Measurements from ENCODE around the gene ZNF407. TPM values are rescaled to one million over a fixed set of nuclear protein-coding genes. Genes with fewer than 3 reads are reported as not detected.

Gene ZNF407
- total and polyA plus RNA-seq, 4 donors, result 1.9 to 16.5 (median 6.6) TPM

DNA sequence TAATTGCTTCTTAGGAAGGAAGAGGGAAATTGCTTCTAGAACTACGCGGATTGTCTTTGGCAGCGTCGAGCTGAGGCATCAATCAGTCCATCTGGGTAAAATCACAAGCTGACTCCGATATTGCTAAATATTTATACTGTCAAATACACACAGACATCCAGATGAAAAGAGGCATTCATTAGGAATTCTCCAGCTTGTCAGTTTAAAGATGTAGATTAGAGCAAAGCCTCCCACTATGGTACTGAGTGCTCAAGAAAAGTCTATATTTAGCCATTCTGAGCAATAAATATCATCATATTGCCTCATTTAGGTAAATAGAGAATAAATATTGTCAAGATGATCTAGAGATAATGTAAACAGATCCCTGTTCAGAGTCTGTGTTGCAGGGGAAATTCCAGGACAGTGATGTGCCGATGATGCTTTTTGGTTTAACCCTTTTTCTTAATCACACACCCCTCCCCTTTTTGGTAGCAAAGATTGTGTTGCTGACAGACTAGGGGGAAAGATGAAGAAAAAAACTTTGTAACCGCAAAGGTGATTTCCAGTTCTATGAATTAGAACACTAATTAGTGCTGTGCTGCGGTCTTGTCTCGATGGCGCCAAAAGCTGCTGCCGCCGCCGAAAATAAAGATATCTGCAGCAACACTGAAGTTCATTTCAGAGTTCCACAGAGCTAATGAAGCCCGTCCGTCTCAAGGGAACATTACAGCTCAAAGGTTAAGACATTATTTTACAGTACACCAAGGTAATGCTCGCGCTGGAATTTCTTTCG is 439.4 kb downstream of the ZNF407 start:
- DNase-seq (ENCODE audit: low spot score), result no peak

DNA sequence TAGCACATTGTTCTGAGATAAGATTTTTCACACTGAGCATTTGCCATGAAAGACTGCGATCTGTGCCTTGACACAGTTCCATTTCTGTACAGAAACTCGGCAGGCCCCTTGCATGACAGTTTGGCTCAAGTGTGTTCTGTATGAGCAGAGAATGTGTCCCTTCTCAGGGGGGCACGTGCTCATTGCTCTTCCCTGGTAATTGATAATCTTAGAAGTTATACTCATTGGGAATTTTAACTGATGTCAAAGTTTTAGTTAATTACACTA is 440.0 kb downstream of the ZNF407 start:
- Histone ChIP-seq H3K4me3 (ENCODE audit: low read depth in 1 of 3, low read length in 3 of 3) (no peak overlapping the region), H3K9ac (ENCODE audit: low read depth in 1 of 2, low read length in 2 of 2) (no peak overlapping the region), H3K27me3 (ENCODE audit: control insufficient read depth in 4 of 4, insufficient read depth in 4 of 4, low read length in 3 of 4) (no peaks in the 10 kb centered on the region), H3K36me3 (ENCODE audit: control insufficient read depth in 4 of 4, insufficient read depth in 3 of 4, low read depth in 1 of 4, low read length in 3 of 4) (no peaks in the 10 kb centered on the region), H3K27ac (ENCODE audit: low read depth in 1 of 2, low read length in 2 of 2) (no peak overlapping the region), H3K4me1 (ENCODE audit: control insufficient read depth in 4 of 4, insufficient read depth in 4 of 4, low read length in 3 of 4) (no peaks in the 10 kb centered on the region), H3K9me3 (ENCODE audit: control insufficient read depth in 4 of 4, low read length in 3 of 4) (no peaks in the 10 kb centered on the region)
- 75% methylated on average over 3 of the region's 3 CpGs for WGBS
- TF ChIP-seq HNF4G (IDR thresholded peaks at IDR 0.05) (no peak), GABPA (IDR thresholded peaks at IDR 0.05 in 1 of 2, conservative IDR thresholded peaks at IDR 0.05 in 1 of 2) (no peak), EGR1 (IDR thresholded peaks at IDR 0.05; ENCODE audit: low read depth in 2 of 2) (no peak), YY1 (IDR thresholded peaks at IDR 0.05) (no peak), JUND (IDR thresholded peaks at IDR 0.05) (no peak), SP1 (IDR thresholded peaks at IDR 0.05) (no peak), RAD21 (IDR thresholded peaks at IDR 0.05) (no peak), TAF1 (conservative IDR thresholded peaks at IDR 0.05) (no peak), RXRA (IDR thresholded peaks at IDR 0.05) (no peak), FOXA1 (IDR thresholded peaks at IDR 0.05) (no peak), NR2F2 (IDR thresholded peaks at IDR 0.05) (no peak), HNF4A (conservative IDR thresholded peaks at IDR 0.05) (no peak)
- TF ChIP-seq, protein P1, sequence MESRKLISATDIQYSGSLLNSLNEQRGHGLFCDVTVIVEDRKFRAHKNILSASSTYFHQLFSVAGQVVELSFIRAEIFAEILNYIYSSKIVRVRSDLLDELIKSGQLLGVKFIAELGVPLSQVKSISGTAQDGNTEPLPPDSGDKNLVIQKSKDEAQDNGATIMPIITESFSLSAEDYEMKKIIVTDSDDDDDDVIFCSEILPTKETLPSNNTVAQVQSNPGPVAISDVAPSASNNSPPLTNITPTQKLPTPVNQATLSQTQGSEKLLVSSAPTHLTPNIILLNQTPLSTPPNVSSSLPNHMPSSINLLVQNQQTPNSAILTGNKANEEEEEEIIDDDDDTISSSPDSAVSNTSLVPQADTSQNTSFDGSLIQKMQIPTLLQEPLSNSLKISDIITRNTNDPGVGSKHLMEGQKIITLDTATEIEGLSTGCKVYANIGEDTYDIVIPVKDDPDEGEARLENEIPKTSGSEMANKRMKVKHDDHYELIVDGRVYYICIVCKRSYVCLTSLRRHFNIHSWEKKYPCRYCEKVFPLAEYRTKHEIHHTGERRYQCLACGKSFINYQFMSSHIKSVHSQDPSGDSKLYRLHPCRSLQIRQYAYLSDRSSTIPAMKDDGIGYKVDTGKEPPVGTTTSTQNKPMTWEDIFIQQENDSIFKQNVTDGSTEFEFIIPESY (IDR thresholded peaks at IDR 0.05), result no peak
- TF ChIP-seq, protein P2, sequence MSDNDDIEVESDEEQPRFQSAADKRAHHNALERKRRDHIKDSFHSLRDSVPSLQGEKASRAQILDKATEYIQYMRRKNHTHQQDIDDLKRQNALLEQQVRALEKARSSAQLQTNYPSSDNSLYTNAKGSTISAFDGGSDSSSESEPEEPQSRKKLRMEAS (IDR thresholded peaks at IDR 0.05), result no peak
- TF ChIP-seq, protein P3, sequence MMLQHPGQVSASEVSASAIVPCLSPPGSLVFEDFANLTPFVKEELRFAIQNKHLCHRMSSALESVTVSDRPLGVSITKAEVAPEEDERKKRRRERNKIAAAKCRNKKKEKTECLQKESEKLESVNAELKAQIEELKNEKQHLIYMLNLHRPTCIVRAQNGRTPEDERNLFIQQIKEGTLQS (IDR thresholded peaks at IDR 0.05), result no peak
- TF ChIP-seq, protein P4, sequence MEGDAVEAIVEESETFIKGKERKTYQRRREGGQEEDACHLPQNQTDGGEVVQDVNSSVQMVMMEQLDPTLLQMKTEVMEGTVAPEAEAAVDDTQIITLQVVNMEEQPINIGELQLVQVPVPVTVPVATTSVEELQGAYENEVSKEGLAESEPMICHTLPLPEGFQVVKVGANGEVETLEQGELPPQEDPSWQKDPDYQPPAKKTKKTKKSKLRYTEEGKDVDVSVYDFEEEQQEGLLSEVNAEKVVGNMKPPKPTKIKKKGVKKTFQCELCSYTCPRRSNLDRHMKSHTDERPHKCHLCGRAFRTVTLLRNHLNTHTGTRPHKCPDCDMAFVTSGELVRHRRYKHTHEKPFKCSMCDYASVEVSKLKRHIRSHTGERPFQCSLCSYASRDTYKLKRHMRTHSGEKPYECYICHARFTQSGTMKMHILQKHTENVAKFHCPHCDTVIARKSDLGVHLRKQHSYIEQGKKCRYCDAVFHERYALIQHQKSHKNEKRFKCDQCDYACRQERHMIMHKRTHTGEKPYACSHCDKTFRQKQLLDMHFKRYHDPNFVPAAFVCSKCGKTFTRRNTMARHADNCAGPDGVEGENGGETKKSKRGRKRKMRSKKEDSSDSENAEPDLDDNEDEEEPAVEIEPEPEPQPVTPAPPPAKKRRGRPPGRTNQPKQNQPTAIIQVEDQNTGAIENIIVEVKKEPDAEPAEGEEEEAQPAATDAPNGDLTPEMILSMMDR (IDR thresholded peaks at IDR 0.05; ENCODE audit: low read depth, low read length, missing input control), result no peak
- DNase-seq (ENCODE audit: low spot score), result no peak

More for the DNA sequence above, 439.4 kb downstream of the ZNF407 start:
- WGBS, result 84% methylated on average over 18 of the region's 18 CpGs
- Histone ChIP-seq H3K27me3 (ENCODE audit: control insufficient read depth in 4 of 4, insufficient read depth in 4 of 4, low read length in 3 of 4) (no peaks in the 10 kb centered on the region), H3K4me3 (ENCODE audit: low read depth in 1 of 3, low read length in 3 of 3) (no peak overlapping the region), H3K4me1 (ENCODE audit: control insufficient read depth in 4 of 4, insufficient read depth in 4 of 4, low read length in 3 of 4) (no peaks in the 10 kb centered on the region), H3K9ac (ENCODE audit: low read depth in 1 of 2, low read length in 2 of 2) (no peak overlapping the region), H3K36me3 (ENCODE audit: control insufficient read depth in 4 of 4, insufficient read depth in 3 of 4, low read depth in 1 of 4, low read length in 3 of 4) (no peaks in the 10 kb centered on the region), H3K9me3 (ENCODE audit: control insufficient read depth in 4 of 4, low read length in 3 of 4) (no peaks in the 10 kb centered on the region), H3K27ac (ENCODE audit: low read depth in 1 of 2, low read length in 2 of 2) (no peak overlapping the region)
- TF ChIP-seq, protein P5, sequence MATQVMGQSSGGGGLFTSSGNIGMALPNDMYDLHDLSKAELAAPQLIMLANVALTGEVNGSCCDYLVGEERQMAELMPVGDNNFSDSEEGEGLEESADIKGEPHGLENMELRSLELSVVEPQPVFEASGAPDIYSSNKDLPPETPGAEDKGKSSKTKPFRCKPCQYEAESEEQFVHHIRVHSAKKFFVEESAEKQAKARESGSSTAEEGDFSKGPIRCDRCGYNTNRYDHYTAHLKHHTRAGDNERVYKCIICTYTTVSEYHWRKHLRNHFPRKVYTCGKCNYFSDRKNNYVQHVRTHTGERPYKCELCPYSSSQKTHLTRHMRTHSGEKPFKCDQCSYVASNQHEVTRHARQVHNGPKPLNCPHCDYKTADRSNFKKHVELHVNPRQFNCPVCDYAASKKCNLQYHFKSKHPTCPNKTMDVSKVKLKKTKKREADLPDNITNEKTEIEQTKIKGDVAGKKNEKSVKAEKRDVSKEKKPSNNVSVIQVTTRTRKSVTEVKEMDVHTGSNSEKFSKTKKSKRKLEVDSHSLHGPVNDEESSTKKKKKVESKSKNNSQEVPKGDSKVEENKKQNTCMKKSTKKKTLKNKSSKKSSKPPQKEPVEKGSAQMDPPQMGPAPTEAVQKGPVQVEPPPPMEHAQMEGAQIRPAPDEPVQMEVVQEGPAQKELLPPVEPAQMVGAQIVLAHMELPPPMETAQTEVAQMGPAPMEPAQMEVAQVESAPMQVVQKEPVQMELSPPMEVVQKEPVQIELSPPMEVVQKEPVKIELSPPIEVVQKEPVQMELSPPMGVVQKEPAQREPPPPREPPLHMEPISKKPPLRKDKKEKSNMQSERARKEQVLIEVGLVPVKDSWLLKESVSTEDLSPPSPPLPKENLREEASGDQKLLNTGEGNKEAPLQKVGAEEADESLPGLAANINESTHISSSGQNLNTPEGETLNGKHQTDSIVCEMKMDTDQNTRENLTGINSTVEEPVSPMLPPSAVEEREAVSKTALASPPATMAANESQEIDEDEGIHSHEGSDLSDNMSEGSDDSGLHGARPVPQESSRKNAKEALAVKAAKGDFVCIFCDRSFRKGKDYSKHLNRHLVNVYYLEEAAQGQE (IDR thresholded peaks at IDR 0.05), result no peak
- TF ChIP-seq, protein P3 (IDR thresholded peaks at IDR 0.05), result no peak
- no peak for TF ChIP-seq FOXA1 (IDR thresholded peaks at IDR 0.05)
